GM19240 (cell line): ENCODE results near the gene OPN1SW.

Experiments
- DNase-seq: peaks from one replicate; pipeline ENCODE4 v3.0.0; 2011; ENCODE audit warnings: low spot score; ENCODE audit not compliant: insufficient read length

The OPN1SW gene, protein sequence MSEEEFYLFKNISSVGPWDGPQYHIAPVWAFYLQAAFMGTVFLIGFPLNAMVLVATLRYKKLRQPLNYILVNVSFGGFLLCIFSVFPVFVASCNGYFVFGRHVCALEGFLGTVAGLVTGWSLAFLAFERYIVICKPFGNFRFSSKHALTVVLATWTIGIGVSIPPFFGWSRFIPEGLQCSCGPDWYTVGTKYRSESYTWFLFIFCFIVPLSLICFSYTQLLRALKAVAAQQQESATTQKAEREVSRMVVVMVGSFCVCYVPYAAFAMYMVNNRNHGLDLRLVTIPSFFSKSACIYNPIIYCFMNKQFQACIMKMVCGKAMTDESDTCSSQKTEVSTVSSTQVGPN

DNA sequence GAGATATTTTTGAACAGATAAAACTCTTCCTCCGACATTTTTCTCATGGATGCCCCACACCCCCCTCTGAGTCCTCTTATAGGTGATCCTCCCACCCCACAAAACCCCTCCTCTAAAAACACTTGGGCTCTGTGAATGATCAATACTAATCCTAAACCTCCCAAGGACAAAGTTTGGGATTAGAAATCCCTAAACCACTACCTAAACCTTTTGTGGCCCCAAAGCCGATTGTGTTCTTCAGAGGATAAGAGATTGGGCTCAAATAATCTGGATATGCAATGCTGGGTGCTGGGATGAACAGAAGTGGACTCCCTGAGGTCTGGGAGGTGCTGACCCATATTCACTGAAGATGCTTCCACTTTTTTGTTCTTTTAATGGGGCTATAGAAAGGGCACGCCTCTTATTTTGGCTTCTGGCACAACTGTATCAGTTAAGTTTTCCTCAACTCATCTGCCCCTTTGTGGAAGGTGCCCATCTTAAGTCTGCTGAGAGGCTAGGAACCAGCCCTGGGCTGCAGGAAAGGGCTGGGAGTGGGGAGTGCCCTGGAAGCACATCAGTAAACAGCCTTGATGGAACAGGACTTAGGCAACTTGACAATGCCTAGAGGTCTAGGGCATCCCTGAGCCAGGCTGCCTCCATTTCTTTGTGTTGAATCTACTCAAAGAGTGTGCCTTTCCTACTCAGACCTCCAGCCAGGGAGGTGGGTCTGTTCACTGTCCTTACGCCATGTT lies at the start of gene OPN1SW:
TSS of gene OPN1SW (minus strand) at position 51 of the 731 bp plus-strand sequence. CDS start at position 38, 13 bp downstream.
- no peak for DNase-seq

DNA sequence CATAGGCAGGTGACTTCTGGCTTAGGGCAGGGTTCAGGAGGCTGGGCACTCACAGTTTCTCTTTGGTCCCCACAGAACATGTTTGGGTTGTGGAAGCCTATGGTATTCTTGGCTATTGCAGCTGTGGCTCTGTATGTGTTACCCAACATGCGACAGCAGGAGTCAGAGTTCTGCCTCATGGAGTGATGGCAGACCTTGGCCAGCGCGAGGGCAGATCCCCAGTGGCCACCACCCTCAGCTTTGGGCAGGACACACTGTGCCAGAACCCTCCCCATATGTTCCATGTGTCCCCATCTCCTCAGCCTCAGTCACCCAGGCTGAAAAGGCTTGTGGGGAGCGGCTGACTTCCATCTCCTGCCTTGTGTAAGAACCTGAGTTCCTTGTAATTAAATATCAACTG lies 46.1 kb upstream of the OPN1SW start:
- DNase-seq, result no peak

DNA sequence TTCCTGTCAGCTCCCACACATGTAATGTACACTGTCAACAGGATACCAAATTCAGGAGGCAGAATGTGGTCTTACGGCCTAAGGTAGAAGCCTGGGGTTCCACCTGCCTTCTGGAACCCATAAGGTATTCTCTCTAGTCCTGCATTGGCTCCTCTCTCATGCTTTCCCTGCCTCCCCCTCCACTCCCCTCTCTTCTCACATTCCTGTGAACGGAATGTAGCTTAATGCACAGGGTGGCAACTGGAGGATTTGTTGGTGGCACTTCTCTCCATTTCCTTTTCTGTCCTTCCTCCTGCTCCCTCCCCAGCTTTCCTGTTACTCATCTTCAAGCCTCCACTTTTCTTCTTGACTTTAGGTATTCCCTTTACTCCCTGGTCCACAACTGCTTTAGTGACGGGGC lies 43.1 kb upstream of the OPN1SW start:
- DNase-seq, result no peak

DNA sequence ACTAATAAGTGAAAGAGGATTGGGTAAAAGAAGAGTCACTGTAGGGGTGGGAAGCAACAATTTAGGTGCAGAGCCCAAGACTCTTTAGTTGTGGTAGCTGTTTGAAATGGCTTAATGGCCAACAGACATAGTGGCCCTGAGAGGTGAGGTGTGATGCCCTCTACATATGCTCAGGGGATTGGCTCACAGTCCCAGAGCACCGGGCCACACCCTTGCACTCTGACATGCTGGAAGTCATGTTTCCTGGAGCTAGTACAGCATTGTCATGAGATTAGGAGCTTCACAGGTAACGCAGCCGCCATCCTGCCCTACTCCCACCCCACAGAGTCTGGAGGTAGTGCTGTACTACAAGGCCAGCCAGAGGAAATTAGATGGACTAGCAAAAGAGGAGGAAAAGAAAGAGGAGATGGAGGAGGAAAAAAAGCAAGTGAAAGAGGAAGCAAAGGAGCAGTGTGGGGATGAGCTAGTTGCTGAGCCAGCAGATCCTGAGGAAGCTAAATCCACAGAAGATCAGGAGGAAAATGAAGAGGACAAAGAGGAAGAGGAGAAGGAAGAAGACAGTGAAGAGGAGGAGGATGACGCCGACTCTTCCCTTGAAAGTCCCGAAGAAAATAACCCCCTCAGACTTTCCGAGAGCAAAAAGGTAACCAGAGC lies 39.8 kb upstream of the OPN1SW start:
- no peak for DNase-seq

DNA sequence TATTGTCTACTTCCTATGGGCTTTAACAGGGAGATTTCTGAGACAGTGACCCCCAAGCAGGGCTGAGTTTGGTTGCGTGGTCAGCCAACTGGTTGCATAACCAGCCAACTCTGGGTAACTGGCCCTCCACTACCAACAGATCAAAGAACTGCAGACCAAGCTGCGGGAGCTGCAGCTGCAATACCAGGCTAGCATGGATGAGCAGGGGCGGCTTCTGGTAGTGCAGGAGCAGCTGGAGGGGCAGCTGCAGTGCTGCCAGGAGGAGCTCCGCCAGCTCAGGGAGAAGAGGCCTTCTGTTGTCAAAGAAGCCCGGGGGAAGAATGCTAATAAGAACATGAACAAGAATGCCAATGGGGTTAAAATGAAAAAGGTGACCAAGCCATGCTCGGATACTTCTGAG lies 38.9 kb upstream of the OPN1SW start:
- DNase-seq, result no peak

DNA sequence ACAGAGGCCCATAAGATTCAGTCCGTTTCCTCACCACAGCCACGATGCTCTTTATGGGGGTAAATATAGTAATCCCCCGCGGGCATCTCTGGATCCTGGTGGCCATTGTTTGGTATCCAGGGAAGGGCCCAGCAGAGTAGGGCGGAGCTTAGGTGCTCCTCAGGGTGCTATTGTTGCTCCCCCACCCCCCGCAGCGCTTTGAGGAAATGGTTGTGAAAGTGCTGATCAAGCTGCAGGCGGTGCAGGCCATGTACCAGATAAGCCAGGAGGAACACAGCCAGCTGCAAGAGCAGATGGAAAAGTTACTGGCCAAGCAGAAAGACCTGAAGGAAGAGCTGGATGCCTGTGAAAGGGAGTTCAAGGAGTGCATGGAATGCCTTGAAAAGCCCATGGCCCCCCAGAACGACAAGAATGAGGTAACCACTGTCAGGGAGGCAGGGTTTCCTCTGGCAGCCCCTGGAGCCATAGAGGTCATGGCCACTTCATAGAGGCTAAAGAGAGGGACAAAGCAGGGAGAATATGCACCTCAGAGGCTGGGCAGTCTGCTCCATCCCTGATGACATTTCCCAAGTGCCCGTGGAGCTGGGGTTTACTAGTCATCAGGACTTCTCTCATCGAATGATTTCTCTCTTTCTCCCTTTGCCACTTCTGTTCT lies 37.0 kb upstream of the OPN1SW start:
- no peak for DNase-seq

DNA sequence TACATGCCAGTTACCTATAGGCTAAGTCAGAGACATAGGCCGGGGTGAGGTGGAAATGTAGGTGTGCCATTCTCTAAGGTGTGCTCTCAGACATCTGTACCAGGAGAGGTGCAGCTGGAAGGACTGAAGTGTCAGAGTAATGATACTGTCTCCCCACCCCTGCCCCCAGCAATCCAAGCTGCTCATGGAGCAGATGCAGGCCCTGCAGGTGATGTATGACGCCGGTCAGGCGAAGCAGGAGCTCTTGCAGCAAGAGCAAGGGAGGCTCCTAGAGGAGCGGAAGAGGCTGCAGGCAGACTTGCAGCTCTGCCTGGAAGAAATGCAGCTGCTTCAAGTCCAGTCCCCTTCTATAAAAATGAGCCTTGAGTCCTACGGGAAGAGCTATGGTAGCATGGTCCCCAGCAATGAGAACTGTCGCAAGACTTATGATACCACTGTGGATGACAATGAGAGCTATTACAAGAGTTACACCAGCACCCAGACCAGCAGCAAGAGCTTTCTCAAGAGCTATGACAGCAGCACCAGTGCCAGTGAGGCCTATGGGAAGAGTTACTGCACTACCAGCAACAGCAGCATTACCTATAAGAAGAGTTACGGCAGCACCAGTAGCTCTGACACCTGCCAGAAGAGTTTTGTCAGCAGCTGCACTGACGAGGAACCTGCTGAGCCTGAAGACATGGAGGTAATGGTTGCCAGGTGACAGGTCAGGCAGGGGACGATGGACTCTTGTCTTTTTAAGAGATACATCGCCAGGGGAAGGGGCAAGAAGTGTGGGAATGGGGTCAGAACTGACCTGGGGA lies 36.2 kb upstream of the OPN1SW start:
- no peak for DNase-seq

DNA sequence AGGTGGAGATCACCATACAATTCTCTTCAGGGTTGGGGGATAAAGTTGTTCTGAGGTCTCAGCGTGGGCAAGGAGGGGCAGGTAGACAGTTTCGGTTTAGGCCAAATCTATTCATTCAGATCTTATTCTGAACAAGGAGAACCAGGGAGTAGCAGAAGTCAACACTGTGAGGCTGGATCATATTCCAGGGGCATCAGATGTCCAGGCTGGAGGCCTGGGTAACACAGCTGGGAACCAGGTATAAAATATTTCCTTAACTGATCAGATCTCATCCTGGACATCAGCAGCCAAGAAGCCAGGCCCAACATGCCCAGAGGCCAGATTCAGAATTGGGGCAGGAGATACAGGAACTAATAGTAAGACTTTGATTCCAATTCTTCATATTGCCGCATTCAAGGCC lies 35.4 kb upstream of the OPN1SW start:
- DNase-seq, result no peak

DNA sequence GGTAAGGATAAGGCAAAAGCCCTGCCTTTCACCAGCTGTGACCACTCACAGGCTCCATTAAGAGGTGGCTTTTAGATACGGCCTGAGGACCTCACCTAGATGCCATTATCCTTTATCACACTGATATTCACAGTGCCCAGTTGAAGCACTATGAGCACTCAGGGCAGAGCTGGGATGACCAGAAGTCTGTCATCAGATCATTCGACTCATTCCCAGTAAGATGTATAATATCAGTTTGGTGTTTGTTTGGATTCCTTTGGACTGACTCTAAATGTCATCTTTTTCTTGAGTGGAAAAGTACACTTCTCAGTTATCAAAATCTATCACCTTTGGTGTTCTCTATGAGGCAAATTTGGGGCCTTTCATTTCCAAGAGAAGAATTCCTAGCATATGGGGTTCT lies 34.9 kb upstream of the OPN1SW start:
- no peak for DNase-seq

DNA sequence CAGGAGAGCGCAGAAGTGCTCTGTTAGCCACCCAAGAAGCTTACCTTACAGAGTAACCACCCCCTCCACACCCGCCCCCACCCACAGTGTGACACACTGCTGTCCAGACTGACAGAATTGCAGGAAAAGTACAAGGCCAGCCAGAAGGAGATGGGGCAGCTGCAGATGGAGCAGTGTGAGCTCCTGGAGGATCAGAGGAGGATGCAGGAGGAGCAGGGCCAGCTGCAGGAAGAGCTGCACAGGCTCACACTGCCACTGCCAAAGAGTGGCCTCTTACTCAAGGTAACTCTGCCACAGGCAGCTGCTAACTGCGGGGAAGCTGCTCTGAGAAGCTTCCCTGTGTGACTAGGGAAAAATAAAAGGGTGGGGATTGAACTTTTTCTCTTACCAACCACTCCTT lies 33.8 kb upstream of the OPN1SW start:
- no peak for DNase-seq

DNA sequence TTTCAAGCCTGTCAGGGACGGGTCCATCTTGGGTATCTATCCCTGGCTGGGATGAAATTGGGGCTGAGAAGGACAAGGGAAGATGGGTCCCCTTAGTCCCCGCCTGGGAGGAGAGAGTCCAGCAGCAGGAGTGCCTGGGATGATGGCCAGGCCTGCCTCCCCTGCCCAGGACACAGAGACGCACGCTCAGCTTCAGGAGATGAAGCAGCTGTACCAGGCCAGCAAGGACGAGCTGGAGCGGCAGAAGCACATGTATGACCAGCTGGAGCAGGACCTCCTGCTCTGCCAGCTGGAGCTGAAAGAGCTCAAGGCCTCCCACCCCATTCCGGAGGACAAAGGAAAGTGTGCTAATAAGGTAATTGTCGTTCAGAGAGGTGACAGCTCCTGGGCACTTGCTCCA lies 31.6 kb upstream of the OPN1SW start:
- no peak for DNase-seq

DNA sequence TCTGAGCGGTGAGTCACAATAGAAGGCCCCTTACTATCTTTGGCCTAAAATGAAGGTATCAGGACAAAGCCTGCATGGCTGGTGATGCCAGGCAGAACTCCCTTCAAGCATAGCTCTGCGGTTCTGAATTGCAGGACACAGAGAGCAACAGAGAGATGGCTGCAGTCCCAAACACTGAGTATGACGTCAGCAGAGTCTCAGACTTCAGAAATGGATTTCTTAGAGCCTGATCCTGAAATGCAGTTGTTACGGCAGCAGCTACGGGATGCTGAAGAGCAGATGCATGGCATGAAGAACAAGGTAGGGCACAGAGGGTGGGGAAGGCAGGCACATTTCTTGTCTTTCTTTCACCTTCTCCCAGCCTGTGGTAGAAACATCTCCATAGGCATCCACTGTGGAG lies 29.6 kb upstream of the OPN1SW start:
- no peak for DNase-seq

DNA sequence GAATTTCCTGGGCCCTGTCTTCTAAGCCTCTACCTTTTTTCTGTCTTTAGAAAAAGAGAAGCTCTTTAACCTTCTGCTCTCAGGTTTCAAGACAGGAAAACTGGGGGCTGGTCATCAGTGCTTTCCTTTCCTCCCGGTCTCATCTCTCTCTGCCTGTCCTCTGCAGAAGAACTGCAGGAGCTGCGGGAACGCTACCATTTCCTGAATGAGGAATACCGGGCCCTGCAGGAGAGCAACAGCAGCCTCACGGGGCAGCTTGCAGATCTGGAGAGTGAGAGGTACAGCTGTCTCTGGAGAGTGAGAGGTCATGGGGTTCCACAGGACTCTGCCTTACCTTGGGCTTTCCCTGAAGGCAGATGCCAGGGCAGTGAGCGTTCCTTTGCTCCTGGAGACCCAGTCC lies 28.9 kb upstream of the OPN1SW start:
- DNase-seq, result no peak

DNA sequence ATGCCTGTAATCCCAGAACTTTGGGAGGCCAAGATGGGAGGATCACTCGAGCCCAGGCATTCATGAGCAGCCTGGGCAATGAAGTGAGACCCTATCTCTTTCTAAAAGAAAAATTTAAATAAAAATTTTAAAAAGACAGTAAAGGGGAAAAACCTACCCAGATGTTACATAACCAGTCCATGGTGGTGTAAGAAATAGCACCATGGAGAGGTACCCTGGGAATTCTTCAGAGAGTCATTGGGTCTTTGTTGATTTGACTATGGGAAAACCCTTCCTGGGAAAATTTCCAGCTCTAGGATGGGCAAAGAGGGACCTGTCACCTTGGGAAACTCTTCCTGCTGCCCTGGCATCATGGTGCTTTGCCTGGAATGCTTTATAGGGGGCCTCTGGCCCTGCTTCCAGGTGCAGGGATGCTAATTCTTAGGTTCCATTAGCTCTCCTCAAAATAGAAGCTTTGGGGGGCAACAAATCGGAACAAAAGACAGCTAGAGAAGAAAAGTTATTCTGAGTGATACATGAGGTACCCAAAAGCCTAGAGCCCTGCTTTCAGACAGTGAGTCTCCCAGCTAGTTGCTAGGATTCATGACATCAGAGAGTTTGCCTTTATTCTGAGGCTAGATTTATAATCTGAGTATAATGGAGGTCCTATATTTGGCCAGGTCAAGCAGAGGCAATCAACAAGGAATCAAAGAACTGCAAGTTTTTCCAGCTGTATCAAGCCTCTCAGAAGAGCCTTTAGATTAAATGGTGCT lies 26.2 kb upstream of the OPN1SW start:
- no peak for DNase-seq

DNA sequence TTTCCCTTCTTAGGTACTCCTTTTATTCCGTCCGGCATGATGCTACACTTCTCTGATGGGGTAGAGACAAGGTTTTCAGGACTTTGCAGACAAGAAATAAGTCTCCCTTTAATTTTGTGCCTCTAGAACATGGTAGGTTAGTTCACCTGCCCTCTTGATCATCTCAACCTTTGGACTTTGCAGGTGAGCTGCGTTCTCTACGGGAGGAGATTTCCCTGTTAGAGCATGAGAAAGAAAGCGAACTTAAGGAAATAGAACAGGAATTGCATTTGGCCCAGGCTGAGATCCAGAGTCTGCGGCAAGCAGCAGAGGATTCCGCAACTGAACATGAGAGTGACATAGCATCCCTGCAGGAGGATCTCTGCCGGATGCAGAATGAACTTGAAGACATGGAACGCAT lies 25.4 kb upstream of the OPN1SW start:
- DNase-seq, result no peak

DNA sequence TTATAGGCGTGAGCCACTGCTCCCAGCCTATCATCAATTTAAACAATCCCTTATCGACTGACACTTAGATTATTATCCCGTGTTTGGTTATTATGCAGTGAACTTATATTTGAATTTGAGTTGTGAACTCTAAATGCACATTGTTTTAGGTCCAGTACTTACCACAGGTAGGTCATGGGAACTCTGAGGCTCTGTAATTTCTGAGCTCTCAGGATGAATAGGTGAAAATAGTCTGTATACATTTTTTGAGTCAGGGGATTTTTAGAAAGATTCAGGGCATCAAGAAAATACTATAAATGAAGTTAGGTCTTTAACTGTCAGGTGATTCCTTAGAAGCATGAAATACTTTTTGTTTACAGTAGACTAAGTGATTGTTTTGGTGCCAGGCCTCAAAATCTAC lies 25.0 kb upstream of the OPN1SW start:
- DNase-seq, result no peak

DNA sequence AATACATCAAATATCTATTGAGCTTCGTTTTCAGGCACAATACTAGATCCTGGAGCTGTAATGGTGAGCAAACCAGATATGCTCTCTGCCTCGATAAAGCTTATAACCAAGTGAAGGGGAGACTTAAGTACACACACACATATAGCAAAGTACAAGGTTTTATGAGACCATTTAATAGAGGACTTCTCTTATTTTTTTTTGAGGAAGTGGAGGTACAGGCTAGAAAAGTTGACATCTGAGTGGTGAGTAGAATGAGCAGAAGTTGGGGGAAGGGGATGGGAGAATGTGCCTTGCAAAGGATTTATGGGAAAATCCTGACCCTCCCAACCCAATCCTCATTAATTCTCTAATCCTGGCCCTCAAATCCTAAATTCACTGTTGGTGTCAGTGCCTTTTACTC lies 23.9 kb upstream of the OPN1SW start:
- no peak for DNase-seq

DNA sequence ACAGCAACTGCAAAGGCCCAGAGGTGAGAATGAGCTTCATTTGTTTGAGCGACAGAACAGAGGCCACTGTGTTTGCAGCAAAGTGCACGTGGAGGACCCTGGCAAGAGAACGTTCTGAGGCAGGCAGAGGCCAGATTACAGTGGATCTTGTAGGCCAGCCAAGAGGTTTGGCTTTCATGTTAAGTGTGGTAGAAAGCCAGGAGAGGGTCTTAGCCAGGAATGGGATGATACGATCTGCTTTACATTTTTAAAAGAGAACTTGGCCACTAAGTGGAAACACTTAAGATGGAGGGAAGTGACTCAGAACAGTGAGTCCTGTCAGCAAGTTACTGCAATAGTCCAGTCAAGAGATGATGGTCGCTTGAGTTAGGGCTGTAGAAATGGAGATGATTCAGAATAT lies 20.7 kb upstream of the OPN1SW start:
- no peak for DNase-seq

DNA sequence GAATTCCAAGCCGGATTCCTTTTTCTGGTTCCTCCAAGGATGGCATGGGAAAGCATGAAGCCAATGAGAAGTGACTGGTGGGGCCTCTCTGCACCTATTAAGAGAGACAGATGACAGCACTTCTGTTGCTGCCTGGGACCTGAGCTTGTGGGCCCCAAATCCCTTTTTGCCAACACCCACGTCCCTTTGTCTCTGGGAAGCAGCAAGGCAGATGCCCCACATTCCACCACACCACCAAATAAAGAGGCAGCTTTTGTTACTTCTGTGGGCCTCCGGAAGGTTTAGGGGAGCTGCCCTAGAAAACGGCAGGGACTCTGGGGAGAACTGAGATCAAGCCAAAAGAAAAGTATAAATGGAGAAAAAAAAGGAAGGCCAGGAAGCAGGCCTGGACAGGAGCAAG lies 19.5 kb upstream of the OPN1SW start:
- DNase-seq, result no peak

DNA sequence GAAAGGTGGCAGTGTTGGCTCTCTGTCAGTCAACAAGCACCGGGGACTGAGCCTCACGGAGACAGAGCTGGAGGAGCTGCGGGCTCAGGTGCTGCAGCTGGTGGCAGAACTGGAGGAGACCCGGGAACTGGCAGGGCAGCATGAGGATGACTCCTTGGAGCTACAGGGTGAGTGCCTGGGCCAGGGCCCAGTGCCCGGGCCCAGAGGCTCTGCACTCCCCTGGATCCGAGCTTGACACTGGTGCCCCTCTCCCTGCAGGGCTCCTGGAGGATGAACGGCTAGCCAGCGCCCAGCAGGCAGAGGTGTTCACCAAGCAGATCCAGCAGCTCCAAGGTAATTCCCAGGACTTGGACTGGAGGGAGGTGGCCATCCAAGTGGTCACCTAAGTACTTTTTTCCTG lies 18.8 kb upstream of the OPN1SW start:
- DNase-seq, result no peak

DNA sequence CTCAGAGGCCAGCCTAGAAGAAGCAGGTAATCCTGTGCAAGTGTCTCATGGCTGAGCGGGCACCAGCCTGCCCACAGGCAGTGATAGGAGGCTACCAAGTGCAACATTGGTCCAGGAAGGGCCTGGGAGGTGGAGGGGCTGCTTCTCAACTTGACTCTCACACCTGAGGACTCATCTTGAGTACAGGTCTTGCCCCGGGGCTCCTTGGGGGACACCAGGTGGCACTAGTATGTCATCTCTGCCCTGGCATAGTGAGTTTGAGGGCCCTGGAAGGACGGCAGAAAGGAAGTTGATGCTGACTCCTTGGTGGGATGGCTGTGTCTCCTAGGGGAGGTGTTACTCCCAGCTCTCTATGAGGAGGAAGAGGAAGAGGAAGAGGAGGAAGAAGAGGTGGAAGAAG lies 18.4 kb upstream of the OPN1SW start:
- no peak for DNase-seq
